ENCODE data around the gene PAX2.

The PAX2 gene

GRCh38 chr10:100803908-100804307 lies 58.5 kb downstream of the PAX2 start:
- ChIA-PET POLR2A (no interaction called here), CTCF (no interaction called here)
- no peak for TF ChIP-seq CTCF (IDR thresholded peaks at IDR 0.05; ENCODE audit: control extremely low read depth, extremely low read depth, low read depth, missing control alignments)

GRCh38 chr10:100805543-100806355 lies 60.4 kb downstream of the PAX2 start:
- TF ChIP-seq CTCF (IDR thresholded peaks at IDR 0.05; ENCODE audit: control extremely low read depth, extremely low read depth, low read depth, missing control alignments) = no peak
- DNase-seq (ENCODE audit: extremely low spot score) = no peak
- POLR2A ChIA-PET = no interaction called here
- CTCF ChIA-PET = interaction anchor here (1.0 to 1.5 kb wide), 2 partner anchors 10 to 13 kb away, joined by 3 to 4 read pairs; no protein-coding TSS in a partner anchor

More at GRCh38 chr10:100803908-100804307, 58.5 kb downstream of the PAX2 start:
- no peak for DNase-seq (ENCODE audit: extremely low spot score)

GRCh38 chr10:100806356-100806645 lies 60.9 kb downstream of the PAX2 start:
- DNase-seq (ENCODE audit: extremely low spot score) = no peak
- POLR2A ChIA-PET = interaction anchor here (0.5 kb wide), 1 partner anchor 141 kb away, joined by 3 read pairs; no protein-coding TSS in a partner anchor

GRCh38 chr10:100807241-100807951 lies 62.0 kb downstream of the PAX2 start:
- POLR2A ChIA-PET = no interaction called here
- DNase-seq (ENCODE audit: extremely low spot score) = no peak
- TF ChIP-seq CTCF (IDR thresholded peaks at IDR 0.05; ENCODE audit: control extremely low read depth, extremely low read depth, low read depth, missing control alignments) = no peak
- CTCF ChIA-PET = interaction anchor here (1.5 to 2.2 kb wide), 2 partner anchors 11 to 14 kb away, joined by 4 to 5 read pairs; no protein-coding TSS in a partner anchor

More at GRCh38 chr10:100806356-100806645, 60.9 kb downstream of the PAX2 start:
- no peak for TF ChIP-seq CTCF (IDR thresholded peaks at IDR 0.05; ENCODE audit: control extremely low read depth, extremely low read depth, low read depth, missing control alignments)
- CTCF ChIA-PET = interaction anchor here (1.0 to 1.5 kb wide), 2 partner anchors 10 to 13 kb away, joined by 3 to 4 read pairs; no protein-coding TSS in a partner anchor

GRCh38 chr10:100808876-100809275 lies 63.5 kb downstream of the PAX2 start:
- CTCF ChIA-PET = interaction anchor here (2.2 kb wide), 1 partner anchor 12 kb away, joined by 5 read pairs; no protein-coding TSS in a partner anchor
- no peak for TF ChIP-seq CTCF (IDR thresholded peaks at IDR 0.05; ENCODE audit: control extremely low read depth, extremely low read depth, low read depth, missing control alignments)
- POLR2A ChIA-PET = no interaction called here

GRCh38 chr10:100810091-100810834 lies 64.9 kb downstream of the PAX2 start:
- ChIA-PET CTCF (interaction anchor here (1.1 kb wide), 1 partner anchor 285 kb away, joined by 3 read pairs; no protein-coding TSS in a partner anchor), POLR2A (no interaction called here)
- TF ChIP-seq CTCF (IDR thresholded peaks at IDR 0.05; ENCODE audit: control extremely low read depth, extremely low read depth, low read depth, missing control alignments) = no peak
- DNase-seq (ENCODE audit: extremely low spot score) = no peak

More at GRCh38 chr10:100808876-100809275, 63.5 kb downstream of the PAX2 start:
- no peak for DNase-seq (ENCODE audit: extremely low spot score)
